ENCODE data around the gene SPOP.

DNA sequence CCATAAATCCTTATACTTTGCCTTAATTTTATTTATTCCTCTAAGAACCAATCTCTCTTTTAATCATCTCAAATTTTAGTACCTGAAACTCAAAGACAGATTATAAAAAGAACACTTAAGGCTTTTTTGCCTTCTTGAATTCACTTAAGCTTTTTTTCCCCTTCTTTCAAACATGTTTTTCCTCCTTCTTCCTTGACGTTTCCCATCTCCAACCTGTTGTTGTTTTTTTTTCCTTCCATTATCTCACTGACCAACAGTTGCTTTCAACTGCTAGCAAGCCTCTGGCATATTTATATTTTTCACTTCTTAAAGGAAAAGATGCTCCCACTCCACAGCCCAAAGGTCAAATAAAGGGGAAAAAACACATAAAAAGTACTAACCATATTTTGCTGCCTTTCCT is 32.2 kb downstream of the SPOP start:
- no peak for TF ChIP-seq POLR2A (IDR thresholded peaks at IDR 0.05; ENCODE audit: low read depth, low read length)
- no peak for TF ChIP-seq POLR2AphosphoS5 (IDR thresholded peaks at IDR 0.05; ENCODE audit: low read depth, low read length)

Data from GM12892 (cell line).